AG10803 (cell line): ENCODE results near the gene SLC35B2.

ENCODE experiments used
- DNase-seq: peaks from one replicate; pipeline ENCODE4 v3.0.0; 2010; ENCODE audit warnings: low read depth
- H3K4me3 ChIP-seq: 2 replicates; pipeline ENCODE4 v1.5.1; 2011; ENCODE audit warnings: mild to moderate bottlenecking, low read length, control low read depth
- CTCF ChIP-seq: conservative IDR thresholded peaks from 2 replicates; pipeline ENCODE4 v1.5.1; 2011; ENCODE audit warnings: mild to moderate bottlenecking, low read length, control low read depth, inconsistent platforms

The SLC35B2 gene

GRCh38 chr6:44257025-44257752 lies at the start of gene SLC35B2:
TSS of gene SLC35B2 (minus strand) at chr6:44257528. CDS start at chr6:44257410, 118 bp downstream.
- peak; percentile 68 for DNase-seq
- peak; percentile 31 for TF ChIP-seq CTCF
- H3K4me3 ChIP-seq, result peak within 1 kb of the TSS; percentile 87

- no peak for DNase-seq
- no peak overlapping the region for H3K4me3 ChIP-seq
- TF ChIP-seq CTCF, result no peak
These were observed 49.4 kb upstream of the SLC35B2 start for GRCh38 chr6:44306710-44307109.

GRCh38 chr6:44305200-44305725 lies 47.9 kb upstream of the SLC35B2 start:
- DNase-seq, result no peak
- H3K4me3 ChIP-seq, result no peak overlapping the region
- TF ChIP-seq CTCF, result no peak

- no peak overlapping the region for H3K4me3 ChIP-seq
- TF ChIP-seq CTCF, result peak; percentile 72
- DNase-seq, result peak; percentile 45
These were observed 47.2 kb upstream of the SLC35B2 start for GRCh38 chr6:44304282-44305199.

- no peak for TF ChIP-seq CTCF
- no peak for DNase-seq
- no peak overlapping the region for H3K4me3 ChIP-seq
These were observed 46.5 kb upstream of the SLC35B2 start for GRCh38 chr6:44303842-44304241.

GRCh38 chr6:44302856-44303255 lies 45.5 kb upstream of the SLC35B2 start:
- no peak overlapping the region for H3K4me3 ChIP-seq
- no peak for TF ChIP-seq CTCF
- DNase-seq, result no peak
